Measurements from ENCODE around the gene CHST9. TPM values are rescaled to one million over a fixed set of nuclear protein-coding genes. Genes with fewer than 3 reads are reported as not detected.

The CHST9 gene
- total and polyA plus RNA-seq, 2 of the 13 experiments (the other 11 are each of a cell fraction or from before 2014, with no cell fraction given), result 3.2 to 9.6 TPM

DNA sequence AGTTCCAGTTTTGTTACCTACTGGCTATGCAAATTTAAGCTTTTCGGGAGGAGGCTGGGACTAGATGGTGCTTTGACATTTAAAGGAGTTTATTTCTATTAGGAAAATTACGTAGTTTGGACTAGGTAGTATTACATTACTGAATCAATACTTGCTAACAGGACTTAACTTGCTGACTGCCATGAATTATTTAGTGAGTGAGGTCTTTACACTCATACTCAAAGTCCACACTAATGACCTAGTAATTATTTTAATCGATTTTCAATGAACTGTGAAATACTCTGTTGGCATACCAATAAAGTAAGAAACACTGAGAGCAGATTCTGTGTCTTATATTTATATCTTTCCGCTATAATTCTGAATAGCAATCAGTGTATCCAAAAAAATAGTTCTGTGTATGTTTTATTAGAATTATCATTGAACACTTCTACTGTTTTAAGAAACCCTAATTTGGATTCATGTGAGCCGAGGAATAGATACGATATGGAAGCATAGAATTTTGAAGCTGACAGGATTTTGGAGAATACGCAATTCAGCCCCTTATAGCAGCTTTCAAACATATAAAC is 55.0 kb downstream of the CHST9 start (continued):
- TF ChIP-seq ZNF672 (CRISPR knock-in tag; IDR thresholded peaks at IDR 0.05), result no peak
- no peak for TF ChIP-seq JUNB (CRISPR knock-in tag; IDR thresholded peaks at IDR 0.05; ENCODE audit: borderline replicate concordance)
- TF ChIP-seq POLR2A (IDR thresholded peaks at IDR 0.05; ENCODE audit: insufficient read depth in 1 of 2, low read depth in 2 of 2, low read length in 2 of 2), result no peak
- no peak for TF ChIP-seq FOXA1 (IDR thresholded peaks at IDR 0.05)
- no peak for TF ChIP-seq FOXA1 (CRISPR knock-in tag; IDR thresholded peaks at IDR 0.05)
- no peak for TF ChIP-seq SP5 (CRISPR knock-in tag; IDR thresholded peaks at IDR 0.05; ENCODE audit: borderline replicate concordance, low read depth)
- TF ChIP-seq FOSL2 (CRISPR knock-in tag; IDR thresholded peaks at IDR 0.05), result no peak

DNA sequence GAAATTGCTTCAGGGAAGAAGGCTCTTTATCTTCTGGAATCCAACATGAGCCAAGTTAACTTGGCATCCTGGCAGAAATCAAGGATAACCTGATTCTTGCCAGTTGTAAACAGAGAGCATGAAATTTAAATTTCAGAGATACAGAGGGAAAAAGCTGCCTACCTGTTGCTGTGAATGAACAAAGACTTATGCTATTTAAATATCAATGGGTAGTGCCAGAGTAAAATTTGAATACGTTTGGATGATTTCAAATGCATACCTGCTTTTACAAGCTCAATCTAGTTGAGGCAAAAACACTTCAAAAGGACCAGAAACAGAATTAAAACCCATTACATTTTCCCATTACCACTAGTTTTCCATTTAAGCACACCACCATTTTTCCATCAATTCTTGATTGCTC is 60.9 kb downstream of the CHST9 start:
- no peaks in the 10 kb centered on the region for H3K9me3 ChIP-seq (ENCODE audit: low read length)
- no peaks in the 10 kb centered on the region for H3K4me1 ChIP-seq (ENCODE audit: insufficient read depth, low read length)
- FAIRE-seq (no peak), ATAC-seq (no peak), DNase-seq (ENCODE audit: low spot score) (no peak)
- BruUV-seq (replicated peaks), result no TSS peak
- WGBS (ENCODE audit: low lambda C conversion rate), result 69% methylated on average over 1 of the region's 1 CpG
- POLR2A ChIA-PET, result no interaction called here
- intact Hi-C loops (cut with micrococcal nuclease; ENCODE audit: unreplicated experiment), result no loop called here
- H3K9ac ChIP-seq (ENCODE audit: insufficient read depth, low read depth, low read length), result no peak overlapping the region
- no peaks in the 10 kb centered on the region for H3K36me3 ChIP-seq (replicated peaks in 1 of 2; ENCODE audit: control insufficient read depth in 1 of 2, insufficient read depth in 2 of 2, low read length in 2 of 2)
- H3K27ac ChIP-seq (ENCODE audit: extremely low read length, insufficient read depth, low read length), result no peak overlapping the region
- H3K79me2 ChIP-seq (ENCODE audit: insufficient read depth, low read length), result no peaks in the 10 kb centered on the region
- CTCF ChIA-PET (ENCODE audit: low intra/inter-chr PET ratio, low total read pairs), result no interaction called here
- H4K20me1 ChIP-seq (ENCODE audit: insufficient read depth, low read length), result no peaks in the 10 kb centered on the region
- no peak overlapping the region for H3K4me2 ChIP-seq (ENCODE audit: low read depth, low read length)
- H2AFZ ChIP-seq (ENCODE audit: low read length), result no peak overlapping the region
- in situ Hi-C loops (cut with HindIII; ENCODE audit: extremely low pct_ligation_motif_present, low pct_unique_long_range_greater_than_20kb), result no loop called here
- no peaks in the 10 kb centered on the region for H3K27me3 ChIP-seq (ENCODE audit: control insufficient read depth in 1 of 2, insufficient read depth in 2 of 2, low read length in 2 of 2)
- H3K4me3 ChIP-seq (replicated peaks in 1 of 3; ENCODE audit: insufficient read depth in 1 of 3, low read depth in 2 of 3, low read length in 3 of 3), result no peak overlapping the region
- TF ChIP-seq ZNF672 (CRISPR knock-in tag; IDR thresholded peaks at IDR 0.05) (no peak), ZFX (CRISPR knock-in tag; IDR thresholded peaks at IDR 0.05; ENCODE audit: low read depth) (no peak), ZNF546 (CRISPR knock-in tag; conservative IDR thresholded peaks at IDR 0.05) (no peak), RAD21 (CRISPR knock-in tag; IDR thresholded peaks at IDR 0.05) (no peak), AHR (CRISPR knock-in tag; IDR thresholded peaks at IDR 0.05) (no peak), MED1 (CRISPR knock-in tag; IDR thresholded peaks at IDR 0.05) (no peak), ZNF251 (CRISPR knock-in tag; IDR thresholded peaks at IDR 0.05) (no peak), ZNF619 (CRISPR knock-in tag; IDR thresholded peaks at IDR 0.05) (no peak), ZBTB7A (CRISPR knock-in tag; IDR thresholded peaks at IDR 0.05) (no peak)
- TF ChIP-seq, protein P1, sequence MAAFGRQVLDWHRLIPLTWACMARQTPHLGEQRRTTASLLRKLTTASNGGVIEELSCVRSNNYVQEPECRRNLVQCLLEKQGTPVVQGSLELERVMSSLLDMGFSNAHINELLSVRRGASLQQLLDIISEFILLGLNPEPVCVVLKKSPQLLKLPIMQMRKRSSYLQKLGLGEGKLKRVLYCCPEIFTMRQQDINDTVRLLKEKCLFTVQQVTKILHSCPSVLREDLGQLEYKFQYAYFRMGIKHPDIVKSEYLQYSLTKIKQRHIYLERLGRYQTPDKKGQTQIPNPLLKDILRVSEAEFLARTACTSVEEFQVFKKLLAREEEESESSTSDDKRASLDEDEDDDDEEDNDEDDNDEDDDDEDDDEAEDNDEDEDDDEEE (CRISPR knock-in tag; IDR thresholded peaks at IDR 0.05), result no peak
- TF ChIP-seq, protein P2, sequence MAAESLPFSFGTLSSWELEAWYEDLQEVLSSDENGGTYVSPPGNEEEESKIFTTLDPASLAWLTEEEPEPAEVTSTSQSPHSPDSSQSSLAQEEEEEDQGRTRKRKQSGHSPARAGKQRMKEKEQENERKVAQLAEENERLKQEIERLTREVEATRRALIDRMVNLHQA (CRISPR knock-in tag; IDR thresholded peaks at IDR 0.05), result no peak
- TF ChIP-seq, protein P3, sequence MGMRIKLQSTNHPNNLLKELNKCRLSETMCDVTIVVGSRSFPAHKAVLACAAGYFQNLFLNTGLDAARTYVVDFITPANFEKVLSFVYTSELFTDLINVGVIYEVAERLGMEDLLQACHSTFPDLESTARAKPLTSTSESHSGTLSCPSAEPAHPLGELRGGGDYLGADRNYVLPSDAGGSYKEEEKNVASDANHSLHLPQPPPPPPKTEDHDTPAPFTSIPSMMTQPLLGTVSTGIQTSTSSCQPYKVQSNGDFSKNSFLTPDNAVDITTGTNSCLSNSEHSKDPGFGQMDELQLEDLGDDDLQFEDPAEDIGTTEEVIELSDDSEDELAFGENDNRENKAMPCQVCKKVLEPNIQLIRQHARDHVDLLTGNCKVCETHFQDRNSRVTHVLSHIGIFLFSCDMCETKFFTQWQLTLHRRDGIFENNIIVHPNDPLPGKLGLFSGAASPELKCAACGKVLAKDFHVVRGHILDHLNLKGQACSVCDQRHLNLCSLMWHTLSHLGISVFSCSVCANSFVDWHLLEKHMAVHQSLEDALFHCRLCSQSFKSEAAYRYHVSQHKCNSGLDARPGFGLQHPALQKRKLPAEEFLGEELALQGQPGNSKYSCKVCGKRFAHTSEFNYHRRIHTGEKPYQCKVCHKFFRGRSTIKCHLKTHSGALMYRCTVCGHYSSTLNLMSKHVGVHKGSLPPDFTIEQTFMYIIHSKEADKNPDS (CRISPR knock-in tag; IDR thresholded peaks at IDR 0.05), result no peak
- TF ChIP-seq, protein P4, sequence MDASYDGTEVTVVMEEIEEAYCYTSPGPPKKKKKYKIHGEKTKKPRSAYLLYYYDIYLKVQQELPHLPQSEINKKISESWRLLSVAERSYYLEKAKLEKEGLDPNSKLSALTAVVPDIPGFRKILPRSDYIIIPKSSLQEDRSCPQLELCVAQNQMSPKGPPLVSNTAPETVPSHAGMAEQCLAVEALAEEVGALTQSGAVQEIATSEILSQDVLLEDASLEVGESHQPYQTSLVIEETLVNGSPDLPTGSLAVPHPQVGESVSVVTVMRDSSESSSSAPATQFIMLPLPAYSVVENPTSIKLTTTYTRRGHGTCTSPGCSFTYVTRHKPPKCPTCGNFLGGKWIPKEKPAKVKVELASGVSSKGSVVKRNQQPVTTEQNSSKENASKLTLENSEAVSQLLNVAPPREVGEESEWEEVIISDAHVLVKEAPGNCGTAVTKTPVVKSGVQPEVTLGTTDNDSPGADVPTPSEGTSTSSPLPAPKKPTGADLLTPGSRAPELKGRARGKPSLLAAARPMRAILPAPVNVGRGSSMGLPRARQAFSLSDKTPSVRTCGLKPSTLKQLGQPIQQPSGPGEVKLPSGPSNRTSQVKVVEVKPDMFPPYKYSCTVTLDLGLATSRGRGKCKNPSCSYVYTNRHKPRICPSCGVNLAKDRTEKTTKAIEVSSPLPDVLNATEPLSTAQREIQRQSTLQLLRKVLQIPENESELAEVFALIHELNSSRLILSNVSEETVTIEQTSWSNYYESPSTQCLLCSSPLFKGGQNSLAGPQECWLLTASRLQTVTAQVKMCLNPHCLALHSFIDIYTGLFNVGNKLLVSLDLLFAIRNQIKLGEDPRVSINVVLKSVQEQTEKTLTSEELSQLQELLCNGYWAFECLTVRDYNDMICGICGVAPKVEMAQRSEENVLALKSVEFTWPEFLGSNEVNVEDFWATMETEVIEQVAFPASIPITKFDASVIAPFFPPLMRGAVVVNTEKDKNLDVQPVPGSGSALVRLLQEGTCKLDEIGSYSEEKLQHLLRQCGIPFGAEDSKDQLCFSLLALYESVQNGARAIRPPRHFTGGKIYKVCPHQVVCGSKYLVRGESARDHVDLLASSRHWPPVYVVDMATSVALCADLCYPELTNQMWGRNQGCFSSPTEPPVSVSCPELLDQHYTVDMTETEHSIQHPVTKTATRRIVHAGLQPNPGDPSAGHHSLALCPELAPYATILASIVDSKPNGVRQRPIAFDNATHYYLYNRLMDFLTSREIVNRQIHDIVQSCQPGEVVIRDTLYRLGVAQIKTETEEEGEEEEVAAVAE (CRISPR knock-in tag; IDR thresholded peaks at IDR 0.05; ENCODE audit: borderline replicate concordance), result no peak
